ENCODE measurements around the gene PIM3. TPM values are rescaled to one million over a fixed set of nuclear protein-coding genes. Genes with fewer than 3 reads are reported as not detected.

Gene PIM3
- total RNA-seq, 4 donors from 2014 or later, result 66.2 to 142 (median 105) TPM

GRCh38 chr22:49967706-49968208 lies 7.2 kb downstream of the PIM3 start:
- no peak for TF ChIP-seq POLR2A (IDR thresholded peaks at IDR 0.05)
- no peak for TF ChIP-seq CTCF (IDR thresholded peaks at IDR 0.05)
- Histone ChIP-seq H3K27ac (peak overlapping the region; percentile 75 to 86 (median 76)), H3K27me3 (no peaks in the 10 kb centered on the region), H3K4me1 (peaks cover 17 to 83% (median 56%) of the 10 kb centered on the region in 4 donors), H3K36me3 (peaks cover 0 to 24% (median 0%) of the 10 kb centered on the region in 3 donors), H3K9me3 (no peaks in the 10 kb centered on the region), H3K4me3 (peak overlapping the region; percentile 1 to 21 (median 10))
- DNase-seq, result peak in 2 of 3 donors; percentile 58 to 61

- peak; percentile 15 to 49 (median 46) for DNase-seq
- TF ChIP-seq POLR2A (IDR thresholded peaks at IDR 0.05), result no peak
- TF ChIP-seq CTCF (IDR thresholded peaks at IDR 0.05), result no peak
Observed at GRCh38 chr22:49968313-49968830, 7.8 kb downstream of the PIM3 start.

GRCh38 chr22:49968831-49969661 lies 8.5 kb downstream of the PIM3 start:
- H3K4me1 ChIP-seq, result peaks cover 17 to 70% (median 45%) of the 10 kb centered on the region in 4 donors
- H3K9me3 ChIP-seq, result no peaks in the 10 kb centered on the region
- peaks cover 0 to 11% (median 0%) of the 10 kb centered on the region in 3 donors for H3K36me3 ChIP-seq
- DNase-seq, result peak; percentile 15 to 52 (median 51)
- H3K27ac ChIP-seq, result peak overlapping the region in 2 of 4 donors; percentile 77 to 95
- H3K27me3 ChIP-seq, result no peaks in the 10 kb centered on the region
- no peak overlapping the region for H3K4me3 ChIP-seq
- TF ChIP-seq CTCF (IDR thresholded peaks at IDR 0.05), result no peak
- no peak for TF ChIP-seq POLR2A (IDR thresholded peaks at IDR 0.05)

More at GRCh38 chr22:49968313-49968830, 7.8 kb downstream of the PIM3 start:
- no peaks in the 10 kb centered on the region for H3K27me3 ChIP-seq
- H3K4me1 ChIP-seq, result peaks cover 17 to 77% (median 50%) of the 10 kb centered on the region in 4 donors
- no peaks in the 10 kb centered on the region for H3K9me3 ChIP-seq
- H3K36me3 ChIP-seq, result peaks cover 0 to 17% (median 0%) of the 10 kb centered on the region in 3 donors
- peak overlapping the region in 1 of 4 donors; percentile 21 for H3K4me3 ChIP-seq
- H3K27ac ChIP-seq, result peak overlapping the region; percentile 75 to 86 (median 76)

GRCh38 chr22:49969751-49970527 lies 9.4 kb downstream of the PIM3 start:
- TF ChIP-seq CTCF (IDR thresholded peaks at IDR 0.05), result no peak
- no peak for TF ChIP-seq POLR2A (IDR thresholded peaks at IDR 0.05)
- H3K4me1 ChIP-seq, result peaks cover 17 to 61% (median 45%) of the 10 kb centered on the region in 4 donors
- no peaks in the 10 kb centered on the region for H3K9me3 ChIP-seq
- peak overlapping the region in 1 of 4 donors; percentile 1 for H3K4me3 ChIP-seq
- H3K27me3 ChIP-seq, result no peaks in the 10 kb centered on the region
- H3K36me3 ChIP-seq, result peaks cover 0 to 2% (median 0%) of the 10 kb centered on the region in 3 donors
- H3K27ac ChIP-seq, result peak overlapping the region; percentile 80 to 97 (median 94)
- DNase-seq, result peak; percentile 16 to 46 (median 45)

Measured in Peyer's patch (tissue), 4 donors.